ENCODE data around the gene CACNA2D3.

CACNA2D3 gene

DNA sequence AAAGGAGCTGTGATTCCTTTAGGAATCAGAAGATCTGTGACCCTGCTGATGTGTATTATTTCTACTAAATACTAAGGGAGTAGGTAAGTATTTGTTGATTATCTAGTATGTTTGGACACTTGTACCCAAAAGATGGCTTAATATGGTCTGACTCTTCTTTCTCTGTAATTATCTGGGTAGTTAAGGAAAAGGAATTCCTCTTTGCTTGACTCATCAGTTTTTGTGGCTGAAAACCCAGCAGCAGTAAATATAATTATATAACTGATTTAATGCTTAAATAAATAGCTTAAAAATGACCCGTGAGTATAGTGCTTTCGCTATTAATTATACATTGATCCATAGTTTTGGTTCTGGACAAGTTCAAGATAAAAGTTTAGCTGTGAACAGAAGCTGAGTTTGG is 649.7 kb downstream of the CACNA2D3 start:
- in situ Hi-C loops (cut with HindIII; ENCODE audit: low sequenced_read_pairs), result no loop called here

DNA sequence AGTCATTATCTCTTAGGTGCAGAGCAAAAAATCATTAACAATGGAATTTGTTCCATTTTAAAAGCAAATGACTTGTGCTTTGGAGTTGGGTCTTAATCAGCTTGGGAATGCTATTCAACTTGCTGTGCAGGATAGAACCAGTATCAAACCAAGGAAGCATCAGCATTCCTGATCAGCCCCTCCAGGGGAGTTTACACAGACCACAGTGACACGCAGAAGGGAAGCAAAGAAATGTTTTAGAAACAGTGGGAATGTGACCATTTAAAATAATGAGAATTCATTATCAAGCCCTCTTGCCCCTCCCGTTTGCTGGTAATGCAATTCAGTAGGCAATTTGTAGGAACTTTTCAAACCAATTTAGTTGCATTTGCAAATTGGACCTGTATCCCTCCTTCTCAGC is 650.4 kb downstream of the CACNA2D3 start:
- in situ Hi-C loops (cut with HindIII; ENCODE audit: low sequenced_read_pairs), result no loop called here

DNA sequence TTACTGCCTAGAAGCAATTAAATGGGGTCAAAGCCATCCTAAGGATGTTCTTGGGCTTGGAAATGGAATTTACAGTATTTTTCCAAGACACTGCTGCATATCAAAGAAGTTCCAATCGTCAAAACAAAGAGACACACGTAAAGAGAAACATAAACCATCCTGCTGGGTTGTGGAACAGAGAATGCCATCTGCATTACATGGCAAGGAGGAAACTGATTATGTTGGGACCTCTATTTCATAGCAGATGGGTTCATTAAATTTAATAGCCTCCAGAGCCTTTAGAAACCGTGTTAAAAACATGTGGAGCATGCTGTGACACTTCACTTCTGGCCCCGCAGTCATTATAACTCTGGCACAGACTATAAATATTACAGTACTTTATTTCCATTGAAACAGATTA is 650.9 kb downstream of the CACNA2D3 start:
- in situ Hi-C loops (cut with HindIII; ENCODE audit: low sequenced_read_pairs), result no loop called here

DNA sequence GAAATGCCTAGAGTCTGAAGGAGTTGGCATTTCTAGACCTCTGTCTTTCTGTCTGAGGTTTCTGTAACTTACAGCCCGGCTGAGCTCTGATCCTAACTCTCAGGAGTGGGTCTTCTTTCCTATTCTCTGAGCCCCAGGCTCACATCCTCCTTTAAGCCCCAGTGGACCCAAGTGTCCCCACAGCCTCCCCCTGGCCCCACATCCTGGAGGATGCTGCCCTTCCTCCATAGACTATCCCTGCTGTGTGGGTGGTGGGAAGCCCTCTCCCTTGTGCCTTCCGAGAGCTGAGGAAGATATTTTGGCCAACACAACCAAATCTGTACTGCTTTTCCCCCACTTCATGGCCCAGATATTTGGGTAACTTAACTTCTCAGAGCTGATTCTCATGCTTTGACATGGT is 654.2 kb downstream of the CACNA2D3 start:
- in situ Hi-C loops (cut with HindIII; ENCODE audit: low sequenced_read_pairs), result no loop called here

DNA sequence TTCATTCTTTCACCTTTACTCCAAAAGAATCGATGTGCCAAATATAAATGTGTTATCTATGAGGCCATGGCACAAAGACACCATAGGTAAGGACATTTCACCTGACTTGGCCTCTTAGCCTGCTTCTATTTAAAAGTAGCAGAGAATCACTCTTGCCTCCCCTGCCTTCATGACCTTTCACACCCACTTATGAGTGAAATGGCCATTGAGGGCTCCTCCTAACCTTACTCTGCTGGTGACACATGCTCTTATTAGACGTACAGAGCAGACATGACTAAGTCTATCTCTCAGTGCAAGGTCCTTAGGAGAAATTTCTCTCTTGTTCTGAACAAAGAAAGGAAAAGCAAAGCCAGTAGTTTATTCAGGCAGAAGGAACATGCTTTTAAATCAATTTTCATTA is 654.8 kb downstream of the CACNA2D3 start:
- in situ Hi-C loops (cut with HindIII; ENCODE audit: low sequenced_read_pairs), result no loop called here

DNA sequence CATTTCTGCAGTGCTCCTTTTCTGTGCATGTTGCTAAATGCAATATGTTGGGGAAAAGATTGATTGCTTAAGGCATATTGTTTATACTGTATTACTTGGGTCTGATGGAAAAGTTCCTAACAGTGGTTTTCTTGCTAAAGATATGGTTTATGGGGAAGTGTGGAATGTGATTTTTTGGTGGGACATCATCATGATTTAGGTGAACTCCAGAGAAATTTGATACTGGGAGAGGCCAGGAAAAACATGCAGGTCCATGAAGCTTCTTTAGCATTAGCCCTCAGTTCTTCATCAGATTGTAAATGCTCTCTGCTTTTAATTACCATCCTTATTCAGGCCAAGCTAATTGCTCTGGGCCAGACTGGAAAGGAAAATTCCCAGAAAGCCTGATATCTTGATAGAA is 658.0 kb downstream of the CACNA2D3 start:
- in situ Hi-C loops (cut with HindIII; ENCODE audit: low sequenced_read_pairs), result no loop called here

DNA sequence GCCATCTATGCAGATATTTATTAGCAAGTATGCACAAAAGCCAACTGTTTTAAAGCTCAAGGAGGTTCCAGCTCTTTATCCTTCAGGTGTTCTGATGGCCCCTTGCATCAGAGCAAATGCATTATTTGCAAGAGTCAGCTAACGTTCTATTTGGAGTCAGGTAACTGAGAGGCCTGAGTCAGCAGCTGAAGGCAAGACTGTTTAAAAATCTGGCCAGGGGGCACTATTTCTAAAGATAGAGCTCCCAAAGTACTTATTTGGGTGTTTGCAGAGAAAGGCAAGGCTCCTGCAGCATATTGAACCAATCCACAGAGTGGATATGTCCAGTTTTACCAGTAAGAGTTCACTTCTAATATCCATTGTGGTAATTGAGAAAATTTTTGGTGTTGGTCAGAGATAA is 659.4 kb downstream of the CACNA2D3 start:
- in situ Hi-C loops (cut with HindIII; ENCODE audit: low sequenced_read_pairs), result no loop called here

DNA sequence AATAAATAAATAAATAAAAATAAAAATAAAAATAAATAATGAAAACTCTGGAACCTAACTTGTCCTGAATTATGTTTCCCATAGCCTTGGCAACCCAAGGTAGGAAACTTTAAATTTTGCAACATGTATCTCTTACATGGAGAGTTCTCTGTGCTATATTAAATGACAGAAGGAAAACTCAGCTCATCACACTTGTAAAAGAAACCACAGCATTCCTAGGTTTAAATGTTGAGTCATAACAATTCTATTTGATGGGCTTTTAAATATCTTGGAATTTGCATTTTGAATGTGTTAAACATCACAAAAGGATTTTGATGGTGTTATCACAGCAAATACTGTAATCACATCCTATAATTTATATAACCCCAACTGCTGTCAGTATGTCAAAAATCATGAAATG is 661.3 kb downstream of the CACNA2D3 start:
- in situ Hi-C loops (cut with HindIII; ENCODE audit: low sequenced_read_pairs), result no loop called here

DNA sequence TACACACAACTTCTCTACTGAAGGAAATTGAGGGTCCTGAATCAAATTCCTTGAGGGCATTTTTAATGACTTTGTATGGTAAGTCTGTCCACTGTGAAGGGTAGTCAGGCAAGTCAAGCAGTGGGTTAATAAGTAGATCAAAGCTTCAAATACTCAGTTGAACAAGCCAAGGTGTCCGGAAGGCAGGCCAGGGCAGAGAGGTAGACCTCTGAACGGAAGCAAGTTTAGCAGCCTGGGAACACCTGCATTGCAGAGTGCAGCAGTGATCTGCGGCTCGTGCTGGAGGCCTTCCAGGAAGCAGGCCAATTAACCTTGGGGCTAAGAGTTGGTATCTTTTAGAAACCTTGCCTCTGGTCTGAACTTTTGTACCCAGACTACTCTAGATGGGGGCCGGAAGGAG is 661.7 kb downstream of the CACNA2D3 start:
- in situ Hi-C loops (cut with HindIII; ENCODE audit: low sequenced_read_pairs), result no loop called here

DNA sequence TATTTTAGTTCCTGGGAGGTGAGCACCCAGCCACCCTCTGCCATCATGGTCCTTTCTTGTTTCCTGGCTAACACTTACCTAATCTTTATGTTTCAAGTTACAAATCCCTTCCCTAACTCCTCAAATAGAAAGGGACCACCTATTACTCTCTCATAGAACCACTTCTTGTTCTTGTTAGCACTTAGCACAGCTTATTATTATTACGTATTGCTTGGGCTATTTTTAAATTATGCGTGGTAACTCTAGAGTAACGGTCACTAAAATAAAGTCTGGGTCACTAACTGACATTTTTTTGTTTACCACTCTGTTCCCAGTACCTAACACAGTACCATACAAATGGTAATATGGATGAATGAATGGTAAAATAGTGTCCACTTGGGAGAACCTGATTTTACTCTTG is 663.6 kb downstream of the CACNA2D3 start:
- in situ Hi-C loops (cut with HindIII; ENCODE audit: low sequenced_read_pairs), result no loop called here

DNA sequence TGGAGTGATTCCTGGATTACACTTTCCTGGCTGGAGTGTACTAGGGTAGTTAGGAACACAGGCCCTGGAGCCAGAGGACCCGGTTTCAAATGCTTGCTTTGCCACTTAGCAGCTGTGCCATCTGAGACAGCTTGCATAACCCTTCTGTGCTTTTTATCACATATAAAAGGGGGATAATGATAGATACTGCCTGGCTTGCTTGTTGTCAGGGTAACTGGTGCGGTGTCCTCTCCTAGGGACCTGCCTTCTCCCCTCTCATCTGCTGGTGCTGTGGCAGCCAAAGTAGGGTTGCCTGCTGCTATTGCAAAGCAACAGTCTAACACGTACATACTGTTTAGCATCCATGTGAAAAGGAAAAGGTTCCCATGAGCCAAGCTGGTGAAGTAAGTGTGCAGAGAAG is 667.7 kb downstream of the CACNA2D3 start:
- in situ Hi-C loops (cut with HindIII; ENCODE audit: low sequenced_read_pairs), result no loop called here

DNA sequence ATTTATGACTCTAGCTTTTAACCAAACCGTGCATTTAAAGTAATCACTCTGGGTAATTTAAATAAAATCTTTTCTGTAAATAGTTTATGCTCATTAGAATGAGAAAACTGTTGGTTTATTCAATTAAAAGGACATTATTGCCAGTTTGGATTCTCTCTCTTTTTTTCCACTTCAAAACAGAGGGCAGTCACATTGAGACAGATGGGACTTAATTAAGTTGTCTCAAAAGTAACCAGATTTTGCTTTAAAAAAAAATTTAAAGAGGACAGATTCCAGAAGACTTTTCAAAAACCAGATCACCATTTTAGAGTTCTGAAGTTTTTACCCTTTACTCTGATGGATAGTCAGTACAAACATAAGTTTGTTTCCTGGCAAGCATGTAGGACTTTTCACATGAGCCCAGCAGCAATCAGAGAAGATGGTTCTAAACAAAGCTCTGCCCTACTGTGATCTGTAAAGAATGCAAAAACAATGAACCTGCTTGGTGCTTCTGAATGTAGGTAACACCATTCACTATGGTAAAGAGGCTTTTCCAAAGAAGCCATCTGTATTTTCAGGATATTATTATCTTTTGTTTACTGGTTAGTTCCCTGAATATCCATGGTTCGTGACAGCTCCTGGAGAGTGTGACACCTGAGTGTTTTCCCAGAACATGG is 669.3 kb downstream of the CACNA2D3 start:
- in situ Hi-C loops (cut with HindIII; ENCODE audit: low sequenced_read_pairs), result no loop called here

DNA sequence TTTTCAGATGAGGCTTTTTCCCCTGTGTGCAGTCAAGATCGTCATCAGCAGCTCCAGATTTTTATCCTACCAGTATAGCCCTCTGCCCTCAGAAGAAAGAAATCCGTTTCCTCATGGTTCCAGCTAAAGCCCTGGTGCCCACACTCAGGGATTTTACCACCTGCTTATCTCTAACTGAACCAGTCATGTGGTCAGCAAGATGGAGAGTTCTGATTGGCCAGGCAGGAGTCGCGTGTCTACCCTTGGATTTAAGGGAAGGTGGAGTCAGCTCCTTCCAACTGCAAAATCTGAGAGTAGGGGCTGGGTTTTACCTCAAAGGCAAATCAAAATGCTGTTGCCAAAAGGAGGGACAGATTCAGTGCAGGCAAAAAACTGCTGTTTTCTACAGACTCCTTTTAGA is 670.2 kb downstream of the CACNA2D3 start:
- in situ Hi-C loops (cut with HindIII; ENCODE audit: low sequenced_read_pairs), result no loop called here

DNA sequence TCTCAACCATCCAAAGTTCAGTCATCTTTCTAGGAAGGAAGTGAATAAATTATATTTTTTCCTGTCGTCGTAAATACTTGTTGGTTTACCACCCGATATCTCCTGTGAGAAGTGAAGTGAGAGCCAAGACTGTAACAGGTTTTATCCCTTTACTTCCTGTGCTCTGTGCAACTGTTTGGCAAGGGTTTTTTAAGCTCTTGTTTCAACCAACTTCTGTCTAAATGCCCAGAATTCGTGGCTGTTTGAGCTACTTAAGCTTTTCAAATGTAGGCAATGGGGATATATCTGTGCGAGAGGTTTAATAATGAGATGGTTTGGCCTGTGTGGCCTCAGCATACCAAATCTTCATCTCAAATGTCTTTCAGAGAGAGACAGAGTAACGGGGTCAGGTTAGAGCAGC is 670.8 kb downstream of the CACNA2D3 start:
- in situ Hi-C loops (cut with HindIII; ENCODE audit: low sequenced_read_pairs), result no loop called here

DNA sequence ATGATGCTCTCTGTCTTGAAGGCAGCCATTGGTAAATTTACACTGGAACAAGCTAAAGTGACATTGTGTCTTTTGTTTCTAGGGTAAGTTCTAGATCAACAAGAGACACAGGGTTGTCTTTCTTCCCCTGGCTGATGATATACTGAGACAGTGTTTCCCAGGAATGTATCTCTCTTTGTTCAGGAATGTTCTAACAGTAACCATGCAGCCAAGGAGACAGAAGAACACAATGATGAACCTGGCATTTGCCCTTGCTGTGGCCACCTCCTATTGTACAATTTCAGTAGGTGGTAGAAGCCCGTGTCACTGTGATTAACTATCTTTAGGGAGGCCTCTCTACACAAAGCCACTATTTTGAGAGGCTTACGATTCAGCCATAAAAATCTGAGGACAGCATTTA is 674.8 kb downstream of the CACNA2D3 start:
- in situ Hi-C loops (cut with HindIII; ENCODE audit: low sequenced_read_pairs), result no loop called here

DNA sequence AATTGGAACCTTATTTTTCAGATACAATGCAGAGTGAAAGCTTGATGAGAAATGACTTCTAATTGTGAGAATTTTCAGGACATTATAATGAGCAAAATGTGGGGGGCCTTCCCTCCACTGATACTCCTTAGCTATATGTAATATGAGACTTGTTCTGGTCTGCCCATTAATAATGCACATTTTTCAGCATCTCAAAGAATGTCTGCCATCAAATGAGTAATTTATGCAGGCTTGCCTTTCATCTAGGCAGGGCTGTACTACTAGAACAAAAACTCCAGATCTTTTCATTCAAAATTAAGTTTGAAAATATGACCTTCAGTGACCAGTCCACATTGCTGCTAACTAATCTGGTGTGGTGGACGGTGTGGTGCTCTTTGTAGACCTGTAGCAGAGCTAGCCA is 678.1 kb downstream of the CACNA2D3 start:
- in situ Hi-C loops (cut with HindIII; ENCODE audit: low sequenced_read_pairs), result no loop called here

DNA sequence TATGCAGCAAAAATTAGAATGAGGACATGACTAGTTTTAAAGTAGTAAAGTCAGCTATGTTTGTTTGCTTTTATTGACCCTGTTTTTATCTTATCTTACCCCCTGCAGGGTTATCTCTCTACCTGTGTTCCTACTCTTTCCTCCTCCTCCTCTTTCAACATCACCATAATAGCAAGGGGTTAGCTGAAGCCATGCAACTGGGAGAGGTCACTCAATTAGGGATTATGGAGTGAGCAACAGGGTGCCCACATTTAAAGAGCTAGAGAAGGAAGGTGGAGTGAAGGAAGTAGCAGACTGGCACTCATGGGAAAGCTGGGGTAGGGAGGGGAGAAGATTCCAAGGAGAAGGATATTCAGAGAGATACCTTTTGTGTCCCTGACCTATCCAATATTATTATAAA is 679.6 kb downstream of the CACNA2D3 start:
- in situ Hi-C loops (cut with HindIII; ENCODE audit: low sequenced_read_pairs), result no loop called here

DNA sequence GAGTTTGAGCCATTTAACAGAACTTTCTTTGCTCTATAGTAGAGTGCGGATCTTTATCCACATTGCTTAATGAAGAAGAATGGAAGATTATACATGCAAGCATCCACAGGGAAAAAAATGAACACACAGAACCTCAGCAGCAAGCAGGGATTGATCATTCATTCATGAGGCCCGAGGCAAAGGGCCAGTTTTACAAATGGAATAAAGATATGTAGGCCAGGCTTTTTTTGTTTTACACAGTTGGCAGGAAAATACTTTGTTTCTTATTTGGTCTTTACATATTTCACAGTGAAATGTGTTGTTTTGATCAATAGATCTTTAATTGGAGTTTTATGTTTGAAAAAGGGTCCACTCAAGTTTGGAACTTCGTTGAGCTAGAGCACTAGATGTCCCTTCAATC is 688.0 kb downstream of the CACNA2D3 start:
- in situ Hi-C loops (cut with HindIII; ENCODE audit: low sequenced_read_pairs), result no loop called here

DNA sequence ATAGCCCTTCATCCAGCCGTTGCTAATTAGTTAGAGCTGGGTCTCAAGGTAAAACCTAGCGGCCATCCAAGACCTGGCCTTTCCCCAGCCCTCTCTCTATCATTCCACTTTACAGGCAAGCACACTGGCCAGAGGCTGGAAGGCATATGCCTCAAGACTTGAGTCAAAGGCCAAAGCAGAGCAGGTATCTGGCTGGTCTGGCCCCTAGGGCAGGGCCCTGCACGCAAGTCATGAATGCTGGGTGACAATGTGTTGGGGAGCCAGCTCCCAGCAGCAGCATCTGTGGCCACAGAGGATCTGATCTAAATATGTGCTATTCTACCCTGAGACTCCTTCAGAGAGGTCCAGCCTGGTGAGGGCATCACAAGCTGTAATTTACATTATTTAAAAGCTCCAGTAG is 691.9 kb downstream of the CACNA2D3 start:
- in situ Hi-C loops (cut with HindIII; ENCODE audit: low sequenced_read_pairs), result no loop called here

DNA sequence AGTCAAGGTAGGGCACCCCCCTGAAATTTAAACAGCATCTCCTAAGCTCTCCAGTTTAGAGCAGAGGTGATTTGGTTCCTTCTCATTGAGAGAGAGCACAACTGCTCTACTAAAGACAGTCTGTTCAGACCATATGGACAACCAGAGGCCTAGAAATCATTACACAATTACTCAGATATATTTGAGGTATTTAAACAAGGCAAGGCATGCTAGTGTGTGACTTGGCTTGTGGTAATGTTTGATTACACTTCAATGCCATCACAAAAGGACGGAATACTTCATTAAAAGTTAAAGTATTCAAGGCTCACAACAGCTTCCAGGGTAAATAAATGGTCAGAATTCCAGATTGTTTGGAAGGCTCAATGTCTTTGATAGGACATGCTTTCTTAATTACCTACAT is 695.3 kb downstream of the CACNA2D3 start:
- in situ Hi-C loops (cut with HindIII; ENCODE audit: low sequenced_read_pairs), result no loop called here

DNA sequence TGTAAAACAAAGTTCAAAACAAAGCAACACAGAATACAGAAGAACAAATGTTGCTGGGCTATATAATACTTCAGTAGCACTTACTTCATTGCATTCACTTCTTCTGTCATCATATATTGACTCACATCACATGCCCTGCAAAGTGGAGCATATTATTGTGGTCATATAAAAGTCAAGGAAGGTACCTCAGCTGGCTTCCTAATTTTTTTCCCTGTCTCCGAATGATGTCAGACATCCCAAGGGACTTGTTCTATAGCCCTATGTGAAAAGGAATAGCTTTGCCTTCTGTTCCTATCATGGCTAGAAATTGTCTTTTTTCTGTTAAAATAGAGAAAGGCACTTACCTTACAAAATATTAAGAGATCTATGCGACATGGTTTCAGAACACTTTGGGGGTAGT is 696.1 kb downstream of the CACNA2D3 start:
- in situ Hi-C loops (cut with HindIII; ENCODE audit: low sequenced_read_pairs), result no loop called here

DNA sequence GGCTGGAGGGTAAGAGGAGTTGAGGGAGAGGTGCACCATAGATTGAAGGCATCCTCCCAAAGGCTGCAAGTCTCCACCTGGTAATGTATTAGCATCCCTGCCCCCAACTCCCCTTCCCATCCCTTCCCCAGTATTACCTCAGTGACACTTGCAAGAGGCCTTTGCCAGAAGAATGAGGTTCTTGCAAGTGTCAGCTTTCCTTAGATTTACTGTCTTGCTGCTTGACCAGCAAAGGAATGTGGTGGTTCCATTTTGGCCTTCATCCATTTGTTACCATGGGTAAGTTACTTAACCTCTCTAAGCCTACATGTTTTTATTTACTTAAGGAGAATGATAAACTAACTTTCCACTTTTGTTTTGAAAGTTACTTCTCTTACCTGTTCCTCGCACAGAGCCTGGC is 696.6 kb downstream of the CACNA2D3 start:
- in situ Hi-C loops (cut with HindIII; ENCODE audit: low sequenced_read_pairs), result no loop called here

DNA sequence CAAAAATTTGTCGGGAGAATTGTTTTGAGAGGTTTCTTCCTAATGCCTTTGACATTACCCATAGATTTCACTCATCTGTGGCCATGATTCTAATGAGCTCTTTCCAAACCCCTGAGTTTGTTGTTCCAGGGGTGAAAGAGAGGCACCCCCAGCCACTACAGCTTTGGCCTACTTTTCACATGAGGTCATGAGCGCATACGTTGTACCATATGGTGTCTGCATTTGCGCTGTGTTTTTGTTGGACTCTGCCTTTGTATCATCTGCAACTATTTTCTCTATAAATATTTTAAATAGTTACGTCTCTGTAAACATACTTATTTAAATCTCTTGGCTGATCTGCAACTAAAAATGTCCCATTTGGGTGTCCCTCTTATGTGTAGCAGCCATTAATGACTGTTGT is 697.6 kb downstream of the CACNA2D3 start:
- in situ Hi-C loops (cut with HindIII; ENCODE audit: low sequenced_read_pairs), result no loop called here

DNA sequence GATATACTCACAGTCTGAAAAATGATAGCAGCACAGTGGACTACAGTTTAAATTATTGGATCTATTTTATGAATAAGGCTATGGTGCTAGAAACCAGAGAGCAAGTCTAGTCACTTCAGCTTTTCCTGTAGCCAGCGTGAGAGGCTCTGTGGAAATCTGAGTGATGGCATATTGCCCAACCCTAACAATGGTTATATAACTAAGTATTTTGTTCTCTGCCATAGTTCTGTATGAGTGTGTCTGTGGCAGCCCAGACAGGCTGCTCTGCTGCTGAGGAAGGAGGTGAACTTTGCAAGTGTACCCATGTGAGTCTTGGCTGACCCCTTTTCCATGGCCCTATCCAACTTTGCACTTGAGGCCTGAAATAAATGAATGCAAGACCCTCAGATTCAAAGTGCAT is 699.9 kb downstream of the CACNA2D3 start:
- in situ Hi-C loops (cut with HindIII; ENCODE audit: low sequenced_read_pairs), result no loop called here

Measured in endothelial cell of hepatic sinusoid (primary cell).